HepG2 (cell line): ENCODE data around the gene DHRS4L2. TPM values are rescaled to one million over a fixed set of nuclear protein-coding genes. Genes with fewer than 3 reads are reported as not detected.
"Not testable (repeated sequence)": the region's sequence is repeated elsewhere in the genome, so short reads cannot be mapped to it uniquely, and the experiment has no call there.

Source experiments
- ELF4 ChIP-seq: sonication (generic); formaldehyde crosslinking; IDR thresholded peaks from 2 replicates; pipeline ENCODE4 v1.5.0; 2020; ENCODE audit warnings: missing genetic modification reagents, mild to moderate bottlenecking, moderate library complexity, borderline replicate concordance
- ZHX2 ChIP-seq, 2 experiments: sonication (generic) in 1 of 2; formaldehyde crosslinking in 1 of 2; IDR thresholded peaks; 2 replicates each; pipeline versions ENCODE4 v1.6.1 to v1.9.0; 2014 to 2022; ENCODE audit warnings: antibody characterized with exemption in 1 of 2, borderline replicate concordance in 1 of 2, inconsistent platforms in 1 of 2, low read depth in 1 of 2, missing genetic modification reagents in 1 of 2
- ZNF484 ChIP-seq: sonication (generic); formaldehyde crosslinking; IDR thresholded peaks from 2 replicates; pipeline ENCODE4 v1.5.1; 2020; ENCODE audit warnings: mild to moderate bottlenecking, low read depth, missing genetic modification reagents, borderline replicate concordance
- ZNF605 ChIP-seq: sonication (generic); formaldehyde crosslinking; IDR thresholded peaks from 2 replicates; pipeline ENCODE4 v1.8.0; 2022; ENCODE audit warnings: mild to moderate bottlenecking, missing genetic modification reagents
- polyA plus RNA-seq, 8 experiments: library from polyadenylated mRNA; depleted of rRNA in 3 of 8; stranded (reverse) in 7 of 8; unstranded in 1 of 8; fragments of >200 nt; fragmentation: Illumina TruSeq in 4 of 8; extraction: Trizol in 4 of 8; gene quantifications; 2 replicates each; pipeline versions ENCODE4 v1.2.1 to v1.2.3, GENCODE V29; 2011 to 2016; ENCODE audit warnings: low read depth in 4 of 8, missing spikeins in 1 of 8, mixed read lengths in 1 of 8; ENCODE audit not compliant: insufficient read depth in 1 of 8
- total RNA-seq, 5 experiments: library from RNA; depleted of rRNA; stranded (reverse); fragments of >200 nt; fragmentation: Illumina TruSeq; extraction: Trizol; gene quantifications; 2 replicates each; pipeline ENCODE4 v1.2.3, GENCODE V29; 2016; ENCODE audit warnings: low read depth in 1 of 5
- TF ChIP-seq, protein P1 (sequence below): sonication (generic); formaldehyde crosslinking; conservative IDR thresholded peaks from 2 replicates; pipeline ENCODE4 v1.8.0; 2022; ENCODE audit warnings: mild to moderate bottlenecking, moderate library complexity, missing genetic modification reagents
- TF ChIP-seq, protein P2 (sequence below): fragments of 450-650 bp; IDR thresholded peaks from 2 replicates; pipeline ENCODE4 v1.6.1; 2017

The DHRS4L2 gene
- total and polyA plus RNA-seq, 2 of the 13 experiments (the other 11 are each of a cell fraction or from before 2014, with no cell fraction given) = 24.7 to 38.2 TPM

DNA sequence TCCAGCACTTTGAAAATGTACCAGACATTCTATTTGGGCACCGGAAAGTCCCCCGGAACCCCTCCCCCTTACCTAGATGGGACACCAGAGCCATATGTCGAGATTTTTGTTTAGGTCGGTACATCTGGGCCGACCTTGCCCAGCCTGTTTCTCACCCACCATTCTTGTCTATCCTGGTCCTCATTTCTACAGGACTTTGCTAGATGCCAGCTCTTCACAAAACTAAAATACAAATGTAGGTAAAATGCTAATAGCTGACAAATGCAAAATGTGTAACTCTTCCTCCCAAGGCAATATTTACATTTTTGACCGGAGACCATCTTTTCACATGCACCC is 34.5 kb upstream of the DHRS4L2 start (continued):
- TF ChIP-seq, protein P1, sequence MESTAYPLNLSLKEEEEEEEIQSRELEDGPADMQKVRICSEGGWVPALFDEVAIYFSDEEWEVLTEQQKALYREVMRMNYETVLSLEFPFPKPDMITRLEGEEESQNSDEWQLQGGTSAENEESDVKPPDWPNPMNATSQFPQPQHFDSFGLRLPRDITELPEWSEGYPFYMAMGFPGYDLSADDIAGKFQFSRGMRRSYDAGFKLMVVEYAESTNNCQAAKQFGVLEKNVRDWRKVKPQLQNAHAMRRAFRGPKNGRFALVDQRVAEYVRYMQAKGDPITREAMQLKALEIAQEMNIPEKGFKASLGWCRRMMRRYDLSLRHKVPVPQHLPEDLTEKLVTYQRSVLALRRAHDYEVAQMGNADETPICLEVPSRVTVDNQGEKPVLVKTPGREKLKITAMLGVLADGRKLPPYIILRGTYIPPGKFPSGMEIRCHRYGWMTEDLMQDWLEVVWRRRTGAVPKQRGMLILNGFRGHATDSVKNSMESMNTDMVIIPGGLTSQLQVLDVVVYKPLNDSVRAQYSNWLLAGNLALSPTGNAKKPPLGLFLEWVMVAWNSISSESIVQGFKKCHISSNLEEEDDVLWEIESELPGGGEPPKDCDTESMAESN (CRISPR knock-in tag) = peak; percentile 3; the same call in 1 of the 2 replicates
- TF ChIP-seq, protein P2, sequence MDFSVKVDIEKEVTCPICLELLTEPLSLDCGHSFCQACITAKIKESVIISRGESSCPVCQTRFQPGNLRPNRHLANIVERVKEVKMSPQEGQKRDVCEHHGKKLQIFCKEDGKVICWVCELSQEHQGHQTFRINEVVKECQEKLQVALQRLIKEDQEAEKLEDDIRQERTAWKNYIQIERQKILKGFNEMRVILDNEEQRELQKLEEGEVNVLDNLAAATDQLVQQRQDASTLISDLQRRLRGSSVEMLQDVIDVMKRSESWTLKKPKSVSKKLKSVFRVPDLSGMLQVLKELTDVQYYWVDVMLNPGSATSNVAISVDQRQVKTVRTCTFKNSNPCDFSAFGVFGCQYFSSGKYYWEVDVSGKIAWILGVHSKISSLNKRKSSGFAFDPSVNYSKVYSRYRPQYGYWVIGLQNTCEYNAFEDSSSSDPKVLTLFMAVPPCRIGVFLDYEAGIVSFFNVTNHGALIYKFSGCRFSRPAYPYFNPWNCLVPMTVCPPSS = 0 out of 2 replicates have a peak, but pooled peaks have one; percentile 1
- TF ChIP-seq ZNF484 (CRISPR knock-in tag) (peak; percentile 18; the same call in 1 of the 2 replicates), ELF4 (0 out of 2 replicates have a peak, but pooled peaks have one; percentile 19), ZHX2 (CRISPR knock-in tag; IDR thresholded peaks at IDR 0.05; ENCODE audit: borderline replicate concordance) (0 out of 2 replicates have a peak, but pooled peaks have one; percentile 13), ZNF605 (CRISPR knock-in tag) (0 out of 2 replicates have a peak, but pooled peaks have one; percentile 6)
- TF ChIP-seq ZHX2 (IDR thresholded peaks at IDR 0.05; ENCODE audit: low read depth) = not testable (repeated sequence)
